HG03097 (cell line): ENCODE data around the gene TUBB2B.
"Not testable (repeated sequence)": the region's sequence is repeated elsewhere in the genome, so short reads cannot be mapped to it uniquely, and the experiment has no call there.

Source experiments
- ATAC-seq: cut with Tn5 transposase; IDR thresholded peaks from one replicate; pipeline ENCODE4 v1.9.1; 2021; ENCODE audit not compliant: unreplicated experiment, low FRiP score

Gene TUBB2B

DNA sequence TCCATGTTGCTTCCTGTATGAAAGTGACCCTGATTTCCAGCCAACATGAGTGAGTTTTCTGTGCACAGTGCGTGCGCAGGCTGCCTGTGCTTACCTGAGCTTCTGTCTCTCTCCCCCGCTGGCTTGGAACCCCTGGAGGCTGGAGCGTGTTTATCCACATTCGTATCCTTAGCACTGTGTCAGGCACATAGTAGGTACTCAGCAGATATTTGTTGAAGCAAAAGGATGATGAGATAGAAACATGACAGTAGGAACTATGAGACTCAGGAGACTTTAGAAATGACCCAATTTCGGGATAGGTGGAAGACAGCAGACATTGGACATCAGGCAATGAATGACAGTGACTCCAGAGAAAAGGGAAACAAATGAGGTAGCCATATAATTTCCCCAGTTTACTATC, 15.2 kb downstream of the TUBB2B start:
- ATAC-seq = no peak

- no peak for ATAC-seq
These were observed 15.8 kb downstream of the TUBB2B start for GRCh38 chr6:3211681-3212080.

- ATAC-seq = no peak
These were observed 17.3 kb downstream of the TUBB2B start for GRCh38 chr6:3210024-3210610.

DNA sequence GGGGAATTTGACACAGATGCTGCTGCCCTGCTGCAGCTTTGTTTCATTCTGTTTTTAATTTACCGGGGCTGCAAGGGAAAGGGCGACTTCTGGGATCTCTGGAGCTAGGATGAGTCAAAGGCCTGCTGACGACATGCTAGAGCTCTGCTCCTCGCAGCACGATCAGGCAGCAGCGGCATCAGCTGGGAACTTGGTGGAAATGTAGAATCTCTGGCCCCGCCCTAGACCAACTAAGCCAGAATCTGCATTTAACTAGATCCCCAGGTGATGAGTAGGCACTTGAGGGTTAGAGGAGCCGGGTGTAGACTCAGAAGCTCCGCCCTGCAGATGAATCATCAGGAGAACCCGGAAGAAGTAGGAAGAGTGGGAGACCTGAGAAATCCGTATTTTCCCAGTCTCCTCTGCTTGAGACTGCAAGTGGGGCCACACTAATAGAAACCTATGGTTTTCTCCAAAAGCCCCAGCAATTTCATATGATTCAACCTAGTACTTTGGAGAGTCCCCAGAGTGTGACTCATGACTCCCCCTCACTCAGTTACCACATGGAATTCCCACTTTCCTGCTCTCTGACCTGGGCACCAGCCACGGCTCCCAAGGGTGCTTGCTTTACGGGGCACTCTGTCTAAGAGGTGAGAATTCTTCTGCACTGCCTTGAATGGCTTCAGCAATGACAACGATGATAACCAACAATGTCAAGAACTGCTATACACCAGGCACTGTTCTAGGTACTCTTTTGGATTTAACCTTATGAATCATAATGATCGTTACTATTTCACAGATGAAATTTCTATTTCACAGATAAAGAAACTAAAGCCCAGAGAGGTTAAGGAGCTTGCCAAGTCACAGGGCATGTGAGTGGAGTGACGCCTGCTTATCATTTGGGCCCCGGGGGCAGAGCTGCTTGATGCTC, 18.1 kb downstream of the TUBB2B start:
- ATAC-seq = no peak

DNA sequence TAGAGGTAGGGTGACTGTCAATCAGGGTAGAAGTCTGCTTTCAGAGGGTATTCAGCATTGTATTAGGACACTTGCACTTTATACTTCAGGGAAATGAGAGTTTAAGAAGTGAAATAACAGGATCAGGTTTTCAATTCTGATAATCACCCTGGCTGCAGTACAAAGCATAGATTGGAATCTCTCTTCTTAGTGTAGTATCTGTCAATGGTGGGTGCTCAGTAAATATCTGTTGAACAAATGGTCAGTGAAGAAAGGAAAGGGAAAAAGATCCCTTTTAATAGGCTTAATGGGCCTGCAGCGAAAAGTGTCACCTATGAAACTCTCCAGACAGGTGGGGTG, 18.7 kb downstream of the TUBB2B start:
- ATAC-seq = no peak

DNA sequence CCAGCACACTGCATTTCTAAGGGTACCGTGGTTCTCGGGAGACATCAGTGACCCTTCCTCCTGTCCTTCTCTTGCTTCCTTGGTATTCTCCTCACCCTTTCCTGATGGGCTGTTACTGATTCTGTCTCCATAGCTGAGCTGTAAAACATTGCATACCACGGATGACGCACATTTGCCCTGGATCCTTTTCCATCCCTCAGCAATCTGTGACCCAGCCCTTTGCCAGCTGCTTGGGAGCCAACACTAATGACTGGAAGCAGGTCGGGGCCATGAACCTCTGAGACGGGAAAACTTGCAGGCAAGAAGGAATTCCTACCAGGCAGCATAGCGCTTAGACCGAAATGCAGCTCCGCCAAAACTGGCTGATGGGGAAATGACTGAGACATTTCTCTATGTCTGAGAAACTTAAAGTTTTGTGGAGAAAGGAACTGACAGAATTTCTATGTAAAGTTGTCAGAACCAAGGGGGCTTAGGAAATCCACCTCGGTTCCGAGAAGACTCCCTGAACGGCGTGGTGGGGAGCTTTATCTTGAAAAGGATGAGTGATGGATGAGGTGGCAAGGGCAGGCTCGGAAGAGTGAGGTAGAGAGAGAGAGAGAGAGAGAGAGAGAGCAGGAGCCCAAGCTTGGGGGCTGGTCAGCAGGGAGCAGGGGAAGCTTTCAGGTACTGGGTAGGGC, 19.2 kb downstream of the TUBB2B start:
- no peak for ATAC-seq

GRCh38 chr6:3206339-3207015, 21.0 kb downstream of the TUBB2B start:
- no peak for ATAC-seq

GRCh38 chr6:3205913-3206312, 21.5 kb downstream of the TUBB2B start:
- ATAC-seq = no peak

- ATAC-seq = no peak
These were observed 22.5 kb downstream of the TUBB2B start for GRCh38 chr6:3204921-3205320.

DNA sequence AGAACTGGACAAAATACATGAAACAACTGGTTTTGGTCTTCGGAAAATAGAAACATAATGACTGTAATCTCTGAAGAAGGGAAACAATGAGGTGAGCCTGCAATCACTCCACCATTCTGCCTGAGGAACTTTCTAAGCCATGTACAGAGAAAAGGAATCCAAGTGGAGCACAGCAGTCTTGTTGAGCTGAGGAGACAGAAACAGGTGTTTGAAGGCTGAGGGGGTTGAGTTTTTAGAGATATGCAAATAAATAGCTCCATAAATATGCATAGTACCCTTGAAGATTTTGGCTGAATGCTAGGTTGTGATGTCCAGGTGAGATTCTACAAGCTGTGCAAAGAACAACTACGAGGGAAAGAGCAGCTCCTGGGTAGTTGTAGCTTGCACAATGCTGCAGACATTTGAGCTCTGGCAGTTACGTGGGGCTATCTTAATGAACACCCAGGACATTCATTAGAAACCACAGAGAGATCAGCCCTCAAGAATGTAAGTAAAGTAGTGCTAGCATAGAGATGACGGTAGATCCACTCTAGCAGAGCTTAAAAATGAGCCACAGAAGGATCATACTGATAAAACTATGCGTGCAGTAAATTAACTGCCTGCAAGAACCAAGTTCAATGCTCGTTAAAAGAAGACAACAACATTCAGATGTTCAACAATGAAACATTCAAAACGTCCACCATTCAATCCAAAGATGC, 24.3 kb downstream of the TUBB2B start:
- no peak for ATAC-seq

- no peak for ATAC-seq
These were observed 26.1 kb downstream of the TUBB2B start for GRCh38 chr6:3201388-3201787.

DNA sequence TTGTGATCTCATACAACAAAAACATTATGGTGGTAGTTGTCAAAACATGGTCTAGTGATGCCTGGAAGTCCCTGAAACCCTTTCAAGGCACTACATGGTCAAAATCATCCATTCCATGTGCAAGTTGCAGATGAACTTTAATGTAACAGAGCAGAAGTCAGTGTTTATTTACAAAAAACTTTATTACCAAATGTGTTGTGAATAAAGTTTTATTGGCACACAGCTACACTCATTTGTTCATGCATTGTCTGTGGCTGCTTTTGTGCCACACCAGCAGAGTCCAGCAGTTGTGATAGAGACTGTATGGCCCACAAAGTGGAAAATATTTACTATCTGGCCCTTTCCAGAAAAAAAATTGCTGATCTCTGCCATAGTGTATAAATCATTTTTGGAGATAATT, 26.8 kb downstream of the TUBB2B start:
- no peak for ATAC-seq

GRCh38 chr6:3199382-3199781, 28.1 kb downstream of the TUBB2B start:
- ATAC-seq = no peak

GRCh38 chr6:3197734-3198133, 29.7 kb downstream of the TUBB2B start:
- ATAC-seq = not testable (repeated sequence)

- no peak for ATAC-seq
These were observed 30.7 kb downstream of the TUBB2B start for GRCh38 chr6:3196770-3197169.

- no peak for ATAC-seq
These were observed 31.6 kb downstream of the TUBB2B start for GRCh38 chr6:3195695-3196497.

GRCh38 chr6:3195420-3195694, 32.1 kb downstream of the TUBB2B start:
- no peak for ATAC-seq

GRCh38 chr6:3194535-3195419, 32.7 kb downstream of the TUBB2B start:
- ATAC-seq = no peak
